ENCODE results near the gene ZNF275.
"Not testable (repeated sequence)": the region's sequence is repeated elsewhere in the genome, so short reads cannot be mapped to it uniquely, and the experiment has no call there.

ZNF275 gene

DNA sequence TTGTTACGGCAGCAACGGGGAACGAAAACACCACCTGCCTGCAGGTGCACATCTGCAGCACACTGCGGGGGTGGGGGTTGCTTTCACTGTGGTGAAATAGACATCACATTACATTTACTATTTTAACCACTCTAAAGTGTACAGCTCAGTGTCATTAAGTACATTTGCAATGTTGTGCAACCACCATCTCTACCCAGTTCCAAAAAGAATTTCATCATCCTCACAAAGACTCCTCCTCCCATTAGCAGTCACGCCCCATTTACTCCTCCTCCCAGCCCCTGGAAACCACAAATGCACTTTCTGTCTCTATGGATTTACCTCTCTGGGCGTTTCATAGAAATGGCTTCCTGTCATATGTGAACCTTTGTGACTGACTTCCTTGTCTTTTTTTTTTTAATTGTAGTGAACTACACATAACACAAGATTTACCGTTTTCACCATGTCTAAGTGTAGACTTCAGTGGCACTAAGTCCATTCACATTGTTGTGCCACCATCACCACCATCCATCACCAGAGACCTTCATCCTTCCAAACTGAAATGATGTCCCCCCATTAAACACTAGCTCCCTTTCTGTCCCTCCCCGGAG is 40.4 kb upstream of the ZNF275 start:
- not testable (repeated sequence) for H3K4me3 ChIP-seq (ENCODE audit: low read length in 2 of 2); H4K8ac ChIP-seq (ENCODE audit: low read depth, low read length); H3K4me1 ChIP-seq (ENCODE audit: control insufficient read depth in 2 of 2, insufficient read depth in 1 of 2, low read depth in 1 of 2, low read length in 2 of 2); H2BK120ac ChIP-seq (ENCODE audit: low read depth, low read length); H3K79me1 ChIP-seq (ENCODE audit: low read depth, low read length); H3K4ac ChIP-seq (ENCODE audit: low read length); H3K9ac ChIP-seq (ENCODE audit: low read depth, low read length, poor library complexity); H2BK15ac ChIP-seq (ENCODE audit: low read length); H2BK5ac ChIP-seq (ENCODE audit: low read length); H2AK5ac ChIP-seq (ENCODE audit: low read depth, low read length); H3K18ac ChIP-seq (ENCODE audit: low read length); DNase-seq (ENCODE audit: low spot score); H3K27ac ChIP-seq (replicated peaks; ENCODE audit: low read length); H3K36me3 ChIP-seq (replicated peaks in 1 of 2; ENCODE audit: control insufficient read depth in 2 of 2, insufficient read depth in 2 of 2, low read length in 2 of 2); H3K23ac ChIP-seq (ENCODE audit: low read depth, low read length, poor library complexity); H2BK12ac ChIP-seq (ENCODE audit: low read length); H4K91ac ChIP-seq (ENCODE audit: low read depth, low read length, poor library complexity); H3K27me3 ChIP-seq (ENCODE audit: control insufficient read depth in 3 of 3, insufficient read depth in 3 of 3, low read depth in 1 of 3, low read length in 3 of 3); H3K9me3 ChIP-seq (replicated peaks in 1 of 2; ENCODE audit: control insufficient read depth in 2 of 2, insufficient read depth in 1 of 2, low read depth in 1 of 2, low read length in 2 of 2); H2AFZ ChIP-seq (ENCODE audit: low read length); H3K14ac ChIP-seq (ENCODE audit: low read length); H3K4me2 ChIP-seq (ENCODE audit: insufficient read depth, low read length, poor library complexity, severe bottlenecking)
- WGBS, 2 donors (ENCODE audit: extremely low coverage in 2 of 2, insufficient read length in 2 of 2, insufficient replicate concordance in 1 of 2), result no CpG with 5 or more reads among the region's 8 CpGs

DNA sequence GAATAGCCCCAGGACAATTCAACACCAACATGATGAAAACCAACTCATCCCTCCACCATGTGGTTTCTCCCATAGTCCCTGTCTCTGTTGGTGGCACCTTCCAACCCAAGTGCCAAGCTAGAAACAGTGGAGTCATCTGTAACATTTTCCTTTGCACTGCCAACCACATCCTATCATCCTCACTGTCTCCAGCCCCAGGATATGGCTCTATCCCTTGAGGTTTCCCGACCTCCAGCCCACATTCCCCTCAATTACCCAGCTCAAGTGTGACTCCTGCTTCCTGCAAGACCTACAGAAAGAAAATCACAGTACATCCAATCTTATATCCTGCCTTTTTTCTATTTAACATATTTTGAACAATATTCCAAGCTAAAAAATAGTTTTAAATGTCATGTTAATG is 36.6 kb upstream of the ZNF275 start:
- WGBS, 2 donors (ENCODE audit: extremely low coverage in 2 of 2, insufficient read length in 2 of 2, insufficient replicate concordance in 1 of 2), result no CpG with 5 or more reads among the region's 1 CpG
- Histone ChIP-seq H4K91ac (ENCODE audit: low read depth, low read length, poor library complexity) (no peak overlapping the region), H3K9ac (ENCODE audit: low read depth, low read length, poor library complexity) (no peak overlapping the region), H3K4me2 (ENCODE audit: insufficient read depth, low read length, poor library complexity, severe bottlenecking) (no peak overlapping the region), H2BK15ac (ENCODE audit: low read length) (no peak overlapping the region), H3K79me1 (ENCODE audit: low read depth, low read length) (no peaks in the 10 kb centered on the region), H2AFZ (ENCODE audit: low read length) (no peak overlapping the region), H3K27me3 (ENCODE audit: control insufficient read depth in 3 of 3, insufficient read depth in 3 of 3, low read depth in 1 of 3, low read length in 3 of 3) (peaks cover 0 to 13% (median 0%) of the 10 kb centered on the region in 3 experiments), H3K4ac (ENCODE audit: low read length) (no peak overlapping the region), H3K14ac (ENCODE audit: low read length) (no peak overlapping the region), H2BK120ac (ENCODE audit: low read depth, low read length) (no peak overlapping the region), H3K36me3 (replicated peaks in 1 of 2; ENCODE audit: control insufficient read depth in 2 of 2, insufficient read depth in 2 of 2, low read length in 2 of 2) (no peaks in the 10 kb centered on the region), H2AK5ac (ENCODE audit: low read depth, low read length) (no peak overlapping the region), H3K4me3 (ENCODE audit: low read length in 2 of 2) (no peak overlapping the region), H3K9me3 (replicated peaks in 1 of 2; ENCODE audit: control insufficient read depth in 2 of 2, insufficient read depth in 1 of 2, low read depth in 1 of 2, low read length in 2 of 2) (no peaks in the 10 kb centered on the region), H3K4me1 (ENCODE audit: control insufficient read depth in 2 of 2, insufficient read depth in 1 of 2, low read depth in 1 of 2, low read length in 2 of 2) (no peaks in the 10 kb centered on the region), H2BK5ac (ENCODE audit: low read length) (no peak overlapping the region), H2BK12ac (ENCODE audit: low read length) (no peak overlapping the region), H3K23ac (ENCODE audit: low read depth, low read length, poor library complexity) (no peak overlapping the region), H3K27ac (replicated peaks; ENCODE audit: low read length) (no peak overlapping the region), H3K18ac (ENCODE audit: low read length) (no peak overlapping the region), H4K8ac (ENCODE audit: low read depth, low read length) (no peak overlapping the region)
- DNase-seq (ENCODE audit: low spot score), result no peak

DNA sequence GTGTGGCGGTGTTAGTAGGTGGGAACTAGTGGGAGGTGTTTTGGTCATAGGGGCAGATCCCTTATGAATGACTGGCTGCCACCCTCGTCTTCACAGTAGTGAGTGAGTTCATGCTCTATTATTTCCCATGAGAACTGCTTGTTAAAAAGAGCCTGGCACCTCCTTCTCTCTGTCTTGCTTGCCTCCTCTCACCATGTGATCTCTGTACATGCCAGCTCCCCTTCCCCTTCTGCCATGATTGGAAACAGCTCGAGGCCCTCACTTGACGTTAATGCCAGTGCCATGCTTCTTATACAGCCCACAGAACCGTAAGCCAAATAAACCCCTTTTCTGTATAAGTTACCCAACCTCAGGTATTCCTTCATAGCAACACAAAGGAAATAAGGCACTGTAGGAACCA is 34.1 kb upstream of the ZNF275 start:
- no peak overlapping the region for H4K8ac ChIP-seq (ENCODE audit: low read depth, low read length)
- H2BK120ac ChIP-seq (ENCODE audit: low read depth, low read length), result no peak overlapping the region
- H2BK5ac ChIP-seq (ENCODE audit: low read length), result no peak overlapping the region
- no peak overlapping the region for H3K23ac ChIP-seq (ENCODE audit: low read depth, low read length, poor library complexity)
- no peak overlapping the region for H4K91ac ChIP-seq (ENCODE audit: low read depth, low read length, poor library complexity)
- H3K4me3 ChIP-seq (ENCODE audit: low read length in 2 of 2), result no peak overlapping the region
- no peaks in the 10 kb centered on the region for H3K9me3 ChIP-seq (replicated peaks in 1 of 2; ENCODE audit: control insufficient read depth in 2 of 2, insufficient read depth in 1 of 2, low read depth in 1 of 2, low read length in 2 of 2)
- H2AK5ac ChIP-seq (ENCODE audit: low read depth, low read length), result no peak overlapping the region
- no peak overlapping the region for H3K4ac ChIP-seq (ENCODE audit: low read length)
- H3K18ac ChIP-seq (ENCODE audit: low read length), result no peak overlapping the region
- no CpG with 5 or more reads among the region's 5 CpGs for WGBS, 2 donors (ENCODE audit: extremely low coverage in 2 of 2, insufficient read length in 2 of 2, insufficient replicate concordance in 1 of 2)
- no peak overlapping the region for H2BK12ac ChIP-seq (ENCODE audit: low read length)
- no peaks in the 10 kb centered on the region for H3K36me3 ChIP-seq (replicated peaks in 1 of 2; ENCODE audit: control insufficient read depth in 2 of 2, insufficient read depth in 2 of 2, low read length in 2 of 2)
- H3K79me1 ChIP-seq (ENCODE audit: low read depth, low read length), result no peaks in the 10 kb centered on the region
- H2AFZ ChIP-seq (ENCODE audit: low read length), result no peak overlapping the region
- H3K27me3 ChIP-seq (ENCODE audit: control insufficient read depth in 3 of 3, insufficient read depth in 3 of 3, low read depth in 1 of 3, low read length in 3 of 3), result peaks cover 0 to 33% (median 0%) of the 10 kb centered on the region in 3 experiments
- no peak overlapping the region for H3K9ac ChIP-seq (ENCODE audit: low read depth, low read length, poor library complexity)
- H3K4me1 ChIP-seq (ENCODE audit: control insufficient read depth in 2 of 2, insufficient read depth in 1 of 2, low read depth in 1 of 2, low read length in 2 of 2), result no peaks in the 10 kb centered on the region
- no peak overlapping the region for H3K4me2 ChIP-seq (ENCODE audit: insufficient read depth, low read length, poor library complexity, severe bottlenecking)
- H3K27ac ChIP-seq (replicated peaks; ENCODE audit: low read length), result no peak overlapping the region
- no peak overlapping the region for H2BK15ac ChIP-seq (ENCODE audit: low read length)
- H3K14ac ChIP-seq (ENCODE audit: low read length), result no peak overlapping the region
- no peak for DNase-seq (ENCODE audit: low spot score)

DNA sequence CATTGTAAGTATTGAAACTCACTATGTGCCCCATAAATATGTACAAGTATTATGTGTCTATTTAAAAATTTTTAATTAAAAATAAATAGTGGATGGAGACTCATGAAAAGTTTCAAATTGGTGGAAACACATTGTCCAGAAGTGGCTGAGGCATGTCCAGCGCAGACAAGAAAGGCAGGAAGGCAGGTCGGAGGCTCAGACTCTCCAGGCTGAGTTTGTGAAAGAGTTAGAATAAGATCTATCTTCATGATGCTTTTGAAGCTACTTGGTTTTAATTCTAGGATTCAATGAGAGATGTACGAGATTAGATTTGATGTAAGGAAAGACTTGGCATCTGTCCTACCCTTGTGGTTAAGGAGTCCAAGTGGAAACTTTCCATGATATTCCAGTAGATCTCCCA is 32.2 kb upstream of the ZNF275 start:
- Histone ChIP-seq H2BK12ac (ENCODE audit: low read length) (no peak overlapping the region), H3K27ac (replicated peaks; ENCODE audit: low read length) (no peak overlapping the region), H3K18ac (ENCODE audit: low read length) (no peak overlapping the region), H3K14ac (ENCODE audit: low read length) (no peak overlapping the region), H3K4me3 (ENCODE audit: low read length in 2 of 2) (no peak overlapping the region), H3K36me3 (replicated peaks in 1 of 2; ENCODE audit: control insufficient read depth in 2 of 2, insufficient read depth in 2 of 2, low read length in 2 of 2) (no peaks in the 10 kb centered on the region), H4K91ac (ENCODE audit: low read depth, low read length, poor library complexity) (no peak overlapping the region), H3K27me3 (ENCODE audit: control insufficient read depth in 3 of 3, insufficient read depth in 3 of 3, low read depth in 1 of 3, low read length in 3 of 3) (peaks cover 0 to 42% (median 0%) of the 10 kb centered on the region in 3 experiments), H3K79me1 (ENCODE audit: low read depth, low read length) (no peaks in the 10 kb centered on the region), H2BK120ac (ENCODE audit: low read depth, low read length) (no peak overlapping the region), H3K23ac (ENCODE audit: low read depth, low read length, poor library complexity) (no peak overlapping the region), H2AFZ (ENCODE audit: low read length) (no peak overlapping the region), H3K4me1 (ENCODE audit: control insufficient read depth in 2 of 2, insufficient read depth in 1 of 2, low read depth in 1 of 2, low read length in 2 of 2) (no peaks in the 10 kb centered on the region), H3K9ac (ENCODE audit: low read depth, low read length, poor library complexity) (no peak overlapping the region), H3K4ac (ENCODE audit: low read length) (no peak overlapping the region), H4K8ac (ENCODE audit: low read depth, low read length) (no peak overlapping the region), H3K4me2 (ENCODE audit: insufficient read depth, low read length, poor library complexity, severe bottlenecking) (no peak overlapping the region), H2BK15ac (ENCODE audit: low read length) (no peak overlapping the region), H2AK5ac (ENCODE audit: low read depth, low read length) (no peak overlapping the region), H2BK5ac (ENCODE audit: low read length) (no peak overlapping the region), H3K9me3 (replicated peaks in 1 of 2; ENCODE audit: control insufficient read depth in 2 of 2, insufficient read depth in 1 of 2, low read depth in 1 of 2, low read length in 2 of 2) (no peaks in the 10 kb centered on the region)
- WGBS, 2 donors (ENCODE audit: extremely low coverage in 2 of 2, insufficient read length in 2 of 2, insufficient replicate concordance in 1 of 2), result no CpG with 5 or more reads among the region's 3 CpGs
- DNase-seq (ENCODE audit: low spot score), result no peak

Measured in neuronal stem cell (in vitro differentiated cells).